ENCODE measurements around the gene LDB2.

The LDB2 gene

DNA sequence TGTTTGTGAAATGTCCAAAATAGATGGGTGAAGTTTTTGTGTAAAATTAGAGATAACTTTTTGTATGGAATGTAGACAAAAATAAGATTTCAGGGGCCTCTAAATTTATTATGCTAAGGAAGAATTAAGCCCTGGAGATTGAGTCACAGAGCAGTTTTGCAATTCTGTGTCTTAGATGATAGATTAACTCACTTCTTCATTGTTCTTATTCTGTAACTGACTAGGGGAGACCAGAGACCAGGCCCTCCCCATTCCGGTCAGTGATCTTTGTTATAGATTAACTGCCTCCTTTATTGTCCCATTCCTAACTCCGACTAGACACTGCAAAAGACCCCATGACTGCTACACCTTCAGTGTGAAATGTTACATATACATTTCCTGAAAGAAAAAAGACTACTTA is 433.8 kb downstream of the LDB2 start:
- no peak overlapping the region for H3K4me3 ChIP-seq (ENCODE audit: low read depth, low read length)
- no peak for DNase-seq (ENCODE audit: low read depth)
- TF ChIP-seq, protein P1, sequence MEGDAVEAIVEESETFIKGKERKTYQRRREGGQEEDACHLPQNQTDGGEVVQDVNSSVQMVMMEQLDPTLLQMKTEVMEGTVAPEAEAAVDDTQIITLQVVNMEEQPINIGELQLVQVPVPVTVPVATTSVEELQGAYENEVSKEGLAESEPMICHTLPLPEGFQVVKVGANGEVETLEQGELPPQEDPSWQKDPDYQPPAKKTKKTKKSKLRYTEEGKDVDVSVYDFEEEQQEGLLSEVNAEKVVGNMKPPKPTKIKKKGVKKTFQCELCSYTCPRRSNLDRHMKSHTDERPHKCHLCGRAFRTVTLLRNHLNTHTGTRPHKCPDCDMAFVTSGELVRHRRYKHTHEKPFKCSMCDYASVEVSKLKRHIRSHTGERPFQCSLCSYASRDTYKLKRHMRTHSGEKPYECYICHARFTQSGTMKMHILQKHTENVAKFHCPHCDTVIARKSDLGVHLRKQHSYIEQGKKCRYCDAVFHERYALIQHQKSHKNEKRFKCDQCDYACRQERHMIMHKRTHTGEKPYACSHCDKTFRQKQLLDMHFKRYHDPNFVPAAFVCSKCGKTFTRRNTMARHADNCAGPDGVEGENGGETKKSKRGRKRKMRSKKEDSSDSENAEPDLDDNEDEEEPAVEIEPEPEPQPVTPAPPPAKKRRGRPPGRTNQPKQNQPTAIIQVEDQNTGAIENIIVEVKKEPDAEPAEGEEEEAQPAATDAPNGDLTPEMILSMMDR (IDR thresholded peaks at IDR 0.05; ENCODE audit: low read depth, low read length) = no peak

DNA sequence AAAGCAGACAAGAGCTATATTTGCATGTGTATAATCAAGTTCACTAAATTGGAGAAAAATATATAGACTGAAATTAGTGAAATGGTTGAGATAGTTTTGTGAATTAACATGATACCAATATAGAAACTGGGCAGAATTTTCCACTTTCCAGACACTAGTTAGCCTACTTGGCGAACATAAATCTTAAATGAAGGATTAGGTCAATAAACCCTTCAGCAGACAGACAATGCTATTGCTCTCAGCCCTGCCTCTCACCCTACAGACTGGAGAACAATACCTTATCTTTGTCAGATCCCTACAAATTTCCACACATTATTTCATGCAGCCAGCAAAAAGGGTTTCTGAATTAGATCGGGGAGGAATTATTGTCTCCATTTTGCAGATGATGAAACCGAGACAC is 435.8 kb downstream of the LDB2 start:
- no peak overlapping the region for H3K4me3 ChIP-seq (ENCODE audit: low read depth, low read length)
- TF ChIP-seq POLR2A (IDR thresholded peaks at IDR 0.05; ENCODE audit: extremely low read depth, insufficient read length) (no peak), MYC (IDR thresholded peaks at IDR 0.05; ENCODE audit: low read depth, low read length) (no peak)
- TF ChIP-seq, protein P2, sequence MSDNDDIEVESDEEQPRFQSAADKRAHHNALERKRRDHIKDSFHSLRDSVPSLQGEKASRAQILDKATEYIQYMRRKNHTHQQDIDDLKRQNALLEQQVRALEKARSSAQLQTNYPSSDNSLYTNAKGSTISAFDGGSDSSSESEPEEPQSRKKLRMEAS (IDR thresholded peaks at IDR 0.05; ENCODE audit: low read depth, low read length) = no peak
- TF ChIP-seq, protein P1 (IDR thresholded peaks at IDR 0.05; ENCODE audit: low read depth, low read length) = no peak
- no peak for DNase-seq (ENCODE audit: low read depth)

DNA sequence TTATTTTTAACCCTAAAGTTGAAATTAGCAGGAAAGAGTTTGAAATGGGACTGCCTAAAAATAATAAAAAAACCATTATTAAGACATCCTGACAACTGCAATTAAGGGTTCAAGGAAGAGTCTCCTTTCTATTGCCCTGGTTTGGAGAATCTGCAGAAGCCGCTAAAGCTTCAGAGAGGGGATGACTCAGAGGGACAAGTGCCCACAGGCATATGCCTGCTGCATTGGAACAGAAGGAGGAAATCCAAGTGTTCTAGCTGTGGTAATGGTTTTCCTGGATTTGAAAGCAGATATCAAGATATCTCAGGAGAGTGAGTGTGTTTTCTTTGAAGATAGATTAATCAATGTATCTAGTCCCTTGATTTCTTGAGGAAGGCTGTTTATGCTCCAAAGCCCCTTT is 437.1 kb downstream of the LDB2 start:
- TF ChIP-seq, protein P2 (IDR thresholded peaks at IDR 0.05; ENCODE audit: low read depth, low read length) = no peak
- TF ChIP-seq, protein P1 (IDR thresholded peaks at IDR 0.05; ENCODE audit: low read depth, low read length) = no peak
- TF ChIP-seq MYC (IDR thresholded peaks at IDR 0.05; ENCODE audit: low read depth, low read length) = no peak
- H3K4me3 ChIP-seq (ENCODE audit: low read depth, low read length) = no peak overlapping the region
- no peak for DNase-seq (ENCODE audit: low read depth)

DNA sequence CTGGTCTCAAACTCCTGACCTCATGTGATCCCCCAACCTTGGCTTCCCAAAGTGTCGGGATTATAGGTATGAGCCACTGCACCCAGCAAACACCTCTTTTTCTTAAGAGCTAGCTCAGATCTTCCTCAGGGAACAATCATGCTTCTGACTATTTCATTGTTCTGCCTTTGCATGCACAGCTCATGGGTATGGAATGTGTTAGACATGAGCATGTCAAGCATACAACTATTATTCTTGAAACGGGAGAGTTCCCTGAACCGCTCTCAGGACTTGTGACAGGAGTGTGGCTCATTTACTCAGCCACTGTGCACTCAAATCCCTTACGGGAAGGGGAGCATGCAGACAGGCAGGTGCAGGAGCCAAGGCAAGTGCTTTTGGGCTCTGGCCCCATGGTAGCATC is 440.5 kb downstream of the LDB2 start:
- no peak for DNase-seq (ENCODE audit: low read depth)
- TF ChIP-seq MYC (IDR thresholded peaks at IDR 0.05; ENCODE audit: low read depth, low read length) (no peak), POLR2A (IDR thresholded peaks at IDR 0.05; ENCODE audit: extremely low read depth, insufficient read length) (no peak)
- TF ChIP-seq, protein P2 (IDR thresholded peaks at IDR 0.05; ENCODE audit: low read depth, low read length) = no peak
- TF ChIP-seq, protein P1 (IDR thresholded peaks at IDR 0.05; ENCODE audit: low read depth, low read length) = no peak
- no peak overlapping the region for H3K4me3 ChIP-seq (ENCODE audit: low read depth, low read length)
